NCI-H2107 (cell line): ENCODE measurements around the gene RPN1.
"Not testable (repeated sequence)": the region's sequence is repeated elsewhere in the genome, so short reads cannot be mapped to it uniquely, and the experiment has no call there.

Source experiments
- DNase-seq: peaks from one replicate; lab custom pipeline; 2025; lab: John Stamatoyannopoulos, UW

Gene RPN1

GRCh38 chr3:128609294-128609693 is 41.3 kb downstream of the RPN1 start:
- no peak for DNase-seq

- DNase-seq: no peak
Measured at GRCh38 chr3:128607710-128608048, 42.9 kb downstream of the RPN1 start.

DNA sequence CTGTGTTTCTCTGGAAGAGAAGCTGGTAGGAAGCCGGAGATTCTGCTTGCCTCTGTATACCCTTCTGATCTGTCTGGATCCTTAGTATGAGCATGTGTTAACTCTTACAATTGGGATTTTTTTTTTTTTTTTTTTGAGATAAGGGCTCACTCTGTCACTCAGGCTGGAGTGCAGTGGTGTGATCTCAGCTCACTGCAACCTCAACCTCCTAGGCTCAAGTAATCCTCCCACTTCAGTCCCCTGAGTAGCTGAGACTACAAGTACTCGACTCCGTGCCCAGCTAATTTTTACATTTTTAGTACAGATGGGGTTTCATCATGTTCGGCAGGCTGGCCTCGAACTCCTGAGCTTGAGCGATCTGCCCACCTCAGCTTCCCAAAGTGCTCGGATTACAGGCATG is 44.5 kb downstream of the RPN1 start:
- DNase-seq: no peak

- no peak for DNase-seq
Measured at GRCh38 chr3:128605091-128606046, 45.2 kb downstream of the RPN1 start.

GRCh38 chr3:128603811-128604775 is 46.5 kb downstream of the RPN1 start:
- no peak for DNase-seq

- no peak for DNase-seq
Measured at GRCh38 chr3:128603313-128603712, 47.3 kb downstream of the RPN1 start.

DNA sequence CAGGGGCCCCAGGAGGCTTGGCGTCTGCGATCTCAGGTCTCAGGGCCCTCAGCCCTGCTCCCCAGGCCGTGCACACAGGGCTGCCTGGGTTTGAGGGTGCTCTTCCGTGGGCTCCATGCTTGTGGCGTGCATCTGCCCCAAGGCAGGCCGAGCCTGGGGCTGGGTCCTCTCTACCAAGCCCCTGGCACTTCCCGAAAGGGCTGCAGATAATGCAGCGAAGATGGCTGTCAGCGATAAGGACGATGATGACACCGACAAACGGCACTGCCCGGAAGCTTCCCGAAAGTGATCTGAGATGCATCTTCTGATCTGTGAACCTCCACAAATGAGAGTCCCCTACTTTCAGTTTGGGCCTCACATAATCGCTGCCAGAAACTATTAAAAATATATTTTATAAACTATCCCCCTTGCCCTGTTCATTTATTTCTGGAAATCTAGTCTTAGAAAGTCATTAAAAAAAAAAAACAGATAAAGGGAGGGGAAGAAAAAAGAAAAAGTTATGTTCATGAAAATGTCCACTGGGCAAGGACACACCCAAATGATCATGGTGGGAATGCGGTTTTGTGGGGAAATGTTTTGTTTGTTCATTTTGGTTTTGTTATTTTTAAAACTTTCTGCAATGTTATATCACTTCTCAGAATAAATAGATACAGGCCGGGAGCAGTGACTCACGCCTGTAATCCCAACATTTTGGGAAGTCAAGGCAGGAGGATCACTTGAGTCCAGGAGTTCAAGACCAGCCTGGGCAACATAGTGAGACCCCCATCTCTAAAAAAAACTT is 51.5 kb downstream of the RPN1 start:
- no peak for DNase-seq

DNA sequence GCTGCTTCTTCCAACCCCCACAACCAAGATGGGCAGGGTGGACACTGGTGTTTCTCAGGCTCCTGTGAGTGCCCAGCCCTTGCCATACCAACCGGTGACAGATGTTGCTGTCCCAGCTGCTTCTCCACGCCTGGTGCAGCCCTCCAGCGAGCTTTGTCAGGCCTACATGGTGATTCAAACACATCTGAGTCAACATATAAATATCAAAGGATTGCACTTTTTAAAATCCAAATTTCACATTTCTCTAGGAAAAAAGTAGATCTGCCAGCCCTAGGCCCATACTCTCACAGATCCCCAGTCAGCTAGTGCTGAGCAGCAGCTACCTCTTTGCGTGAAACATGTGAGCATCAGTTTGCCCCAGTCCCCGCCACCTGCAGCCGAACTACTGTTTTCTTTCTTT is 52.7 kb downstream of the RPN1 start:
- no peak for DNase-seq

GRCh38 chr3:128592864-128593263 is 57.8 kb downstream of the RPN1 start:
- no peak for DNase-seq

DNA sequence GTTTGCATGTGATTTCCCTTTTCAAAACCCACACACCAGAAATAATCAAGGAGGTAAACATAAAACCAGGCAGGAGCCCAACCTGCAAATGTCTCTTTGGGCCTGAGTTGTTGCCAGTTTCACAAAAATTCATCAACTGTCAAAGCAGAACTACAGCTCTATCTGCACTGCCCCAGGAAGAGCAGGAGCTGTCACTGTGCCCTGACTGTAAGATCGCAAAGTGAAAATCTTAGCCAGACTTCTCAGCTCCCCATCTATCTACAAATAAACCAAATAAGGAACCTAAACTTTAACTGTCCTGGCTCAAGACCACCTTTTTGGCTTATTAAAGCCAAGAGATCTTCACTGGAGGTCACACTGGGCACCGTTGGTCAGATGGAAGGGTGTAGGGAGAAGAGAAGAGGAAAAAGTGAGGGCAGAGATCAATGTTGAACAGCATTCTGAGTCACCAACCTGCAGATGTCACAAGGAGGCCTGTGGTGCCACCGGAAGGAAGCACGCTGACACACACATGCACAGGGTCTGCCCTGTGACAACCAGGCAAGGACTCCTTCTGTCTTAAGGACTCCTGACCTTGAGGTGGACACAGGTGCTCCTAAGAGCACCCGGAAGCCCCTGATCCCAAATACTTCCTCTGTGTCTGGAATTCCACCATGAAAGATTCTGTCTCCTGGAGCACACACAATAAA is 58.7 kb downstream of the RPN1 start:
- DNase-seq: no peak

GRCh38 chr3:128590948-128591347 is 59.7 kb downstream of the RPN1 start:
- no peak for DNase-seq

DNA sequence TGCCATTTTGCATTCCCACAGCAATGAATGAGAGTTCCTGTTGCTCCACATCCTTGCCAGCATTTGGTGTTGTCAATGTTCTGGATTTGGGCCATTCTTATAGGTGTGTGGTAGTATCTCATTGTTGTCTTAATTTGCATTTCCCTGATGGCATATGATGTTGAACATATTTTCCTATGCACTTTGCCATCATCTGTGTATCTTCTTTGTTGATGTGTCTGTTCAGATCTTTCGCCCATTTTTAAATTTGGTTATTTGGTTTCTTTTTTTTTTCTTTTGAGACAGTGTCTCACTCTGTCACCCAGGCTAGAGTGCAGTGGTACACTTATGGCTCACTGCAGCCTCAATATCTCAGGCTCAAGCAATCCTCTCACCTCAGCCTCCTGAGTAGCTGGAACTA is 60.6 kb downstream of the RPN1 start:
- not testable (repeated sequence) for DNase-seq

GRCh38 chr3:128588147-128588546 is 62.5 kb downstream of the RPN1 start:
- DNase-seq: no peak

GRCh38 chr3:128587391-128587790 is 63.2 kb downstream of the RPN1 start:
- DNase-seq: no peak

GRCh38 chr3:128586932-128587331 is 63.7 kb downstream of the RPN1 start:
- DNase-seq: not testable (repeated sequence)

DNA sequence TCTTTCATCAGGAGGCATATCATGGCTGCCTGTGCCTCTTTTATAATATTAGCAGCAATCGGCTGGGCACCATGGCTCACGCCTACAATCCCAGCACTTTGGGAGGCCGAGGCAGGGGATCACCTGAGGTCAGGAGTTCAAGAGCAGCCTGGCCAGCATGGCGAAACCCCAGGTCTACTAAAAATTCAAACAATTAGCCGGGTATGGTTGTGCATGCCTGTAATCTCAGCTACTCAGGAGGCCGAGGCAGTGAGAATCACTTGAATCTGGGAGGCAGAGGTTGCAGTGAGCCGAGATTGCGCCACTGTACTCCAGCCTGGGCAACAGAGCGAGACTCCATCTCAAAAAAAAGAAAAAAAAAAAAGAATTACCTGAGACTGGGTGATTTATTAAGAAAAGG is 64.2 kb downstream of the RPN1 start:
- DNase-seq: not testable (repeated sequence)

- no peak for DNase-seq
Measured at GRCh38 chr3:128585974-128586373, 64.6 kb downstream of the RPN1 start.

DNA sequence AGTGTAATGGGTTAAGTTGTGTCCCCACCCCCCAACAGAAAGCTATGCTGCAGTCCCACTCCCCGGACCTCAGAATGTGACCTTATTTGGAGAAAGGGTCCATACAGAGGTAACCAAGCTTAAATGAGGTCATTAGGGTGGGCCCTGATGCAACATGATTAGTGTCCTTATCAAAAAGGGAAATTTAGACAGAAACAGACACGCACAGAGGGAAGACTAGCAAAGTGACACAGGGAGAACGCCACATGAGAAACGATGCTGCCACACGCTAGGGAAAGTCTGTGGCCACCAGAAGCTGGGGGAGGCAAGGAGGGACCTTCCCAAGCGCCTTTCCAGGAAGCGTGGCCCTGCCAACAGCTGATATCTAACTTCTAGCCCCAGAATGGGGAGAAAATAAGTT is 65.4 kb downstream of the RPN1 start:
- no peak for DNase-seq

DNA sequence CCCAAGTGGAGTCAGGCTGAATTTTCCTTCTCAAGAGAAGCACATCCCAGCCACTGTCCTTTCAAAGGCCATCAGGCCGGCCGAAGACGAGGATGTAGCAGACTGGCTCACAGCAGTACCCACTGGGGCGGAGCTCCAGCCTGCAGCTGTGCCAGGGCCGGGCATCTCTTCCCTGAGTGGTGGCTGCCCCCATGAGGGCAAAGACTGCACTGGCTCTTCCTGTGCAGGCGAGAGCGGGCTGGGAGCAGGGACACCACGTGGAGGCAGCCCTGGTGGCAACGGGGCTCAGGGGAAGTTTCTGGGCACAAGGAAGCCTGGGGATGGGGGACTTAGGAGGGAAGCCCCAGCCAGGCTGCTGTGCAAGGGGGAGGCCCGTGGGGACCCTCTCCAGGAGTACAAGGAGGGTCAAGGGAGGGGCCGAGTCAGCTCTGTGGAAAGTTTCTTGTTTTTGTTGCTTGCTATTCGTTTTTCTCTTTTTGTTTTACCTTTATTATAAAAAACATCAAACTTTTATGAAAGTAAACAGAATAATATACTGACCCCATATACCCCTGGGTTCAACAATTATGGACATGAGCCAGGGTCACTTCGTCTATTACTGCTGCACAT is 66.1 kb downstream of the RPN1 start:
- DNase-seq: peak; percentile 88

DNA sequence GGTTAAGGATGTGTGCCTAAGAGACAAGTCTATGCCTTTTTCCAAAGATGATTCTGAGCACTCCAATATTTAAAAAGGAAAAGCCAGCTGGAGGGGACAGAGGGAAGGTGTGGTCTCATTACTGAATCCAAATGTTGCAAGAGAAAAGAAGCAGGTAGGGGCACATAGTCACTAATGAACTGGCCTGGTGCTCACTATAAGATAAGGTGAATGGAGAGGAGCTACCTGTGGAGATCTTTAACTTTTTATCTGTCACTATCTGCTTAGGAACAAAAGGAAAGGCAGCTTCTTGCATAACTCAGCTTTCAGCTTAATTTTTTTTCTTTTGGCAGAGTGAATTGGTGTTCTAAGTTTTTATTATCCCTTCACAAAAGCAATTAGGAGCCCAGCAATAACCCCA is 69.1 kb downstream of the RPN1 start:
- DNase-seq: no peak

DNA sequence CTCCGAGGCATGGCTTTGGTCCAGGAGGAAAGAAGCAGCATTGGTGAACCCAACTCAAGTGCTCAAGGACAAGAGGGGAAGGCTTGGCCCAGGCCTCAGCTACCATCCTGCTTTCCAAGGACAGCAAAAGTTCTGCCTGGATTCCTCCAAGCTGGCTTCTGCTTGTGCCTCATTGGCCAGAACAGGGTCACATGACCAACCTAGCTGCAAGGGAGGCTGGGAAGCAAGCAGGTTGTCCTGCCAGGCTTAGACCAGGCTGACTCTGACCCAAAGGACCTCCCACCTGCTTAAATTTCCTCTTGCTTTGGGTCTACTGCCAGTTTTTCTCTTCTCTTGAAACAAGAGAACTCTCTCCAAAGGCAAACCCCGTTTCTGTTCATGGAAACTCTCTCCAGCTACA is 70.7 kb downstream of the RPN1 start:
- DNase-seq: no peak
